ENCODE results near the gene RPTOR. TPM values are rescaled to one million over a fixed set of nuclear protein-coding genes. Genes with fewer than 3 reads are reported as not detected.

RPTOR gene
- total RNA-seq, 6 donors from 2014 or later = 26.8 to 109 (median 36.8) TPM

DNA sequence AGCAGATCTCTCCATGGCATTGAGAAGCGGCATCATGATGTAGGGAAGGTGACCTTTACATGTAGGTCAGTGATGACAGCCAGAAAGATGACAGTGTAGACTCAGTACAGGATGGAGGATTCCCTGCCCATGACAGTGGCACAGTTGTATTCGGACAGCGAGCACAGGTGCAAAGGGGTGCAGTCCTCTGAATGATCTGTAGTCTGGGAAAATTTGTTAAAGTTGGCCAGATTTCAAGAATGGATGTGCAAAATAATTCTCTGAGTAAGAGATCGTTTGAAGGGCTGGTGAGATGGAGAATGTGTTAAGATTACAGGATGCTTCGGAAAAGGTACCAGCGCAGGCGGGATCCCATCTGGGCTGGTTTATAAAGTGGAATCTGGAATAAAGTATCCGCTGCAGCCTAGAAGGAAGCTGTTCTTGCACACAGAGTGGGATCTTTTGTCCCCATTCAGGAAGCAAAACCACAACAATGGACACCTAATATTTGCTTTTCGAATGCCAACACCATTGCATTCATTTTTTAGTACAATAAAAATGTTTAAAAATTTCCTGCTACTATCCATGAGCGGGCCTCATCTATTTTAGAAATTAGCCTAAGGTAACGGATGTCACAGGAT lies 101.2 kb downstream of the RPTOR start:
- Histone ChIP-seq H3K4me1 (peaks cover 12 to 15% (median 14%) of the 10 kb centered on the region in 4 donors), H3K36me3 (no peaks in the 10 kb centered on the region), H3K9me3 (no peaks in the 10 kb centered on the region), H3K27ac (no peak overlapping the region), H3K4me3 (no peak overlapping the region), H3K27me3 (no peaks in the 10 kb centered on the region)
- TF ChIP-seq EP300 (IDR thresholded peaks at IDR 0.05) (no peak), POLR2AphosphoS5 (IDR thresholded peaks at IDR 0.05) (no peak), POLR2A (IDR thresholded peaks at IDR 0.05) (no peak)
- 83 to 86% methylated on average over 11 of the region's 11 CpGs for WGBS, 2 donors
- no peak for DNase-seq
- ATAC-seq (ENCODE audit: low FRiP score in 2 of 2) = no peak

DNA sequence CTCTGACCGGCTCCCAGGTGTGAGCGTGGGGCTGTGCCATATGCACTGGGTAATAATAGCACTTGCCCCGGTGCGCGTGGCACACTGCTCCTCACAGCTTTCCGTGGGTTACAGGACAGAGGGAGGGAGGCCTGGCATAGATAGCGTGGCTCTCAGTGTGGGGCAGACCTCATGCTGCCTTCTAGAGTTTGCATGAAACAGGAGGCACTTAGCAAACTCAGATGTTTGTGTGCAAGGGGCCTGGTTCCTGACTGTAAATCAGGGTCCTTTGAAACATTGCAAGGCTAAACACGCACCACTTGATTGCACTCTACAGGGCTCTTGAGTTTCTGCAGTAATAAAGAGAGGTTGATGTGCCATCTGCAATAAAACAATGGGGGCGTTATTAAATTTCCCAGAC lies 101.7 kb downstream of the RPTOR start:
- peaks cover 12 to 15% (median 14%) of the 10 kb centered on the region in 4 donors for H3K4me1 ChIP-seq
- TF ChIP-seq, protein P1, sequence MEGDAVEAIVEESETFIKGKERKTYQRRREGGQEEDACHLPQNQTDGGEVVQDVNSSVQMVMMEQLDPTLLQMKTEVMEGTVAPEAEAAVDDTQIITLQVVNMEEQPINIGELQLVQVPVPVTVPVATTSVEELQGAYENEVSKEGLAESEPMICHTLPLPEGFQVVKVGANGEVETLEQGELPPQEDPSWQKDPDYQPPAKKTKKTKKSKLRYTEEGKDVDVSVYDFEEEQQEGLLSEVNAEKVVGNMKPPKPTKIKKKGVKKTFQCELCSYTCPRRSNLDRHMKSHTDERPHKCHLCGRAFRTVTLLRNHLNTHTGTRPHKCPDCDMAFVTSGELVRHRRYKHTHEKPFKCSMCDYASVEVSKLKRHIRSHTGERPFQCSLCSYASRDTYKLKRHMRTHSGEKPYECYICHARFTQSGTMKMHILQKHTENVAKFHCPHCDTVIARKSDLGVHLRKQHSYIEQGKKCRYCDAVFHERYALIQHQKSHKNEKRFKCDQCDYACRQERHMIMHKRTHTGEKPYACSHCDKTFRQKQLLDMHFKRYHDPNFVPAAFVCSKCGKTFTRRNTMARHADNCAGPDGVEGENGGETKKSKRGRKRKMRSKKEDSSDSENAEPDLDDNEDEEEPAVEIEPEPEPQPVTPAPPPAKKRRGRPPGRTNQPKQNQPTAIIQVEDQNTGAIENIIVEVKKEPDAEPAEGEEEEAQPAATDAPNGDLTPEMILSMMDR (IDR thresholded peaks at IDR 0.05) = no peak
- no peak for TF ChIP-seq EP300 (IDR thresholded peaks at IDR 0.05)
- no peak for TF ChIP-seq POLR2AphosphoS5 (IDR thresholded peaks at IDR 0.05)
- no peak for TF ChIP-seq POLR2A (IDR thresholded peaks at IDR 0.05)
- H3K27ac ChIP-seq = no peak overlapping the region
- no peaks in the 10 kb centered on the region for H3K27me3 ChIP-seq
- no peaks in the 10 kb centered on the region for H3K36me3 ChIP-seq
- no peaks in the 10 kb centered on the region for H3K9me3 ChIP-seq
- DNase-seq = no peak
- 86 to 88% methylated on average over 9 of the region's 9 CpGs for WGBS, 2 donors
- ATAC-seq (ENCODE audit: low FRiP score in 2 of 2) = no peak
- no peak overlapping the region for H3K4me3 ChIP-seq

DNA sequence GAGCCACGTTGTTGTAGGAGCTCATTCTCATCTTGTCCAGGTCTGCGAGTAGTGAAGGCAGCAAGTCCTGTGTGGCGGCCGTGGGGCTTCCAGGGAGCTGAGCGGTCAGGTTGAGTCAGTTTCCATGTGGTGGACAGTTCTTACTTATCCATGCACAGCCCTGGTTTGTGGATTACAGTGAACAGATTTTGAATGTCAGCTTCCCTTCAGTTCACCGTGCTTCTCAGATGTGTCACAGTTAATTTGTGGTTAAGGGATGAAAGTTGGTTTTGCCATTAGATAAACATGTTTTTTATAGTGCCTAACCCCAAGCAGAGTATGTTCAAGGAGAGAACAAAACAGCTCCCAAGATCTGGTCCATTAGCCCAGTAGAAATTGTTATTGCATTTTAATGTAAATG lies 103.1 kb downstream of the RPTOR start:
- H3K27me3 ChIP-seq = no peaks in the 10 kb centered on the region
- no peak overlapping the region for H3K27ac ChIP-seq
- TF ChIP-seq POLR2A (IDR thresholded peaks at IDR 0.05) (no peak), POLR2AphosphoS5 (IDR thresholded peaks at IDR 0.05) (no peak), EP300 (IDR thresholded peaks at IDR 0.05) (no peak)
- TF ChIP-seq, protein P1 (IDR thresholded peaks at IDR 0.05) = no peak
- no peak for DNase-seq
- H3K36me3 ChIP-seq = no peaks in the 10 kb centered on the region
- no peak overlapping the region for H3K4me3 ChIP-seq
- no peak for ATAC-seq (ENCODE audit: low FRiP score in 2 of 2)
- WGBS, 2 donors = 55 to 83% methylated on average over 1 to 6 of the region's 6 CpGs
- peaks cover 12 to 15% (median 14%) of the 10 kb centered on the region in 4 donors for H3K4me1 ChIP-seq
- H3K9me3 ChIP-seq = no peaks in the 10 kb centered on the region

DNA sequence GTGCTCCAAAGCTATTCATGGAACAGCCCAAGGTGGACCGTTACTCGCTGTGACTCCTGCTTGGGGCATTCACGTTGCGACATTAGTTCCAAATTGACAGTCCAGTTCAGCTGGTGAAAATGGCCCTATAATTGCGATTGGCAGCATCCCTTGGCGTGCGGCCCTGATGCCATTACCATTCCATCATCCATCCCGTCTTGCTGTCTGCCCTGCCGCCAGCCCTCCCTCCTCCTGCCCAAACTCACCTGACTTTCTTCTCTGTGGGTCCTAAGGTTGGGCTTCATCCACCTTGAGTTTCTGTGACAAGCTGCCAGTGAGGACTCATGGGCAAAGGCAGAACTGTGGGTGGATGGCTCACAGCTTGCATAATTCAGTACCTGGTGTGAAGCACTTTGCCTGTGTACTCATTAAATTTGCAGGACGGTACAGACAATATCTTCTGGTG lies 104.6 kb downstream of the RPTOR start:
- Histone ChIP-seq H3K27me3 (no peaks in the 10 kb centered on the region), H3K4me1 (peaks cover 12 to 15% (median 14%) of the 10 kb centered on the region in 4 donors), H3K36me3 (no peaks in the 10 kb centered on the region), H3K27ac (peak overlapping the region in 1 of 4 donors; percentile 78), H3K4me3 (no peak overlapping the region), H3K9me3 (no peaks in the 10 kb centered on the region)
- ATAC-seq (ENCODE audit: low FRiP score in 2 of 2) (no peak), DNase-seq (no peak)
- no peak for TF ChIP-seq POLR2A (IDR thresholded peaks at IDR 0.05)
- no peak for TF ChIP-seq EP300 (IDR thresholded peaks at IDR 0.05)
- TF ChIP-seq, protein P1 (IDR thresholded peaks at IDR 0.05) = no peak
- no peak for TF ChIP-seq POLR2AphosphoS5 (IDR thresholded peaks at IDR 0.05)
- WGBS, 2 donors = 88 to 93% methylated on average over 10 of the region's 10 CpGs

DNA sequence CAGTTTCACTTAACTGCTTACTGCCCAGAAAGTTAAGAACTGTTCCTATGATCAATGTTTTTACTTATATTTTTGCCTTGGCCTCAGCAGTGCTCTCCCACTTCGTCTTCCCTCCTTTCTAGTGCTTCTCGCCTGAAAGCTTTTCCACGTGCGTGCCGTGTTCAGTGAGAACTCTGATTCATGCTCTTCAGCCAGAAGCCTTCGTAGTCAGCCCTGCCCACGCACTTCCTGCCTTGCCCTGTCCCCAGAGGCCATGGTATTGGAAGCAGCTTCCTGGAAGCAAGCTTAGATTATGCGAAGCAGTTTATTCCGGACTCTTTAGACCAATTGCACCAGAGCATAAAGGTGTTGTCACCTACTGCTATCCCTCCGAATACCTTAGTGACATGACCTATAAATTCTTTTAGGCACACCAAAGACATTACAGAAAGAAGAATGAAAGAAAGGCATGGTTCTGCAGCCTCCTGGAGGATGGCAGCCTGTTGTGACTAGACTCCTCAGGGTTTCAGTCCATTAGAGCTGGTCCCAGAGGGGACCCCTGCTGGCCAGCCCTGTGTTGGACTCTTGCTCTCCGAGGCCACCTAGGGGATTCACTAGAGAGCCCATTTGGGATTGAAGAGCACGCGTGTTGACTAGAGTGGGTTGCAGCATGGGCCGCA lies 105.2 kb downstream of the RPTOR start:
- Histone ChIP-seq H3K27ac (peak overlapping the region in 2 of 4 donors; percentile 47 to 78), H3K9me3 (no peaks in the 10 kb centered on the region), H3K4me3 (no peak overlapping the region), H3K27me3 (no peaks in the 10 kb centered on the region), H3K36me3 (no peaks in the 10 kb centered on the region), H3K4me1 (peaks cover 12 to 15% (median 14%) of the 10 kb centered on the region in 4 donors)
- TF ChIP-seq EP300 (IDR thresholded peaks at IDR 0.05) (peak in 1 of 4 donors; percentile 78), POLR2A (IDR thresholded peaks at IDR 0.05) (no peak), POLR2AphosphoS5 (IDR thresholded peaks at IDR 0.05) (peak in 1 of 2 donors; percentile 33)
- TF ChIP-seq, protein P1 (IDR thresholded peaks at IDR 0.05) = peak in 2 of 6 experiments; percentile 16 to 30
- DNase-seq = no peak
- peak; percentile 68 to 80 for ATAC-seq (ENCODE audit: low FRiP score in 2 of 2)
- 50 to 61% methylated on average over 14 of the region's 14 CpGs for WGBS, 2 donors

All from upper lobe of left lung (tissue), 6 donors.